Measurements from ENCODE around the gene CCNY. TPM values are rescaled to one million over a fixed set of nuclear protein-coding genes. Genes with fewer than 3 reads are reported as not detected.

CCNY gene
- total and polyA plus RNA-seq, 2 donors (not counting 1 experiment from before 2014, with no cell fraction given): 34.1 to 64.9 TPM

GRCh38 chr10:35570397-35570796, 234.1 kb downstream of the CCNY start:
- H3K36me3 ChIP-seq (replicated peaks in 1 of 2; ENCODE audit: control extremely low read depth in 1 of 2, control insufficient read depth in 1 of 2, extremely low read depth in 1 of 2, insufficient read depth in 2 of 2, low read length in 1 of 2): peaks cover 0 to 38% of the 10 kb centered on the region in 2 experiments
- Mint-ChIP-seq H3K27me3 (no peaks in the 10 kb centered on the region), H3K9me3 (ENCODE audit: insufficient read depth) (no peaks in the 10 kb centered on the region), H3K4me1 (peaks cover 4% of the 10 kb centered on the region), H3K4me3 (no peak overlapping the region), H3K27ac (no peak overlapping the region)
- H3K4me3 ChIP-seq (ENCODE audit: control extremely low read depth in 1 of 5, extremely low read depth in 1 of 5, insufficient read depth in 1 of 5, low read depth in 2 of 5, low read length in 4 of 5): no peak overlapping the region
- TF ChIP-seq EZH2 (IDR thresholded peaks at IDR 0.05; ENCODE audit: borderline replicate concordance, insufficient read depth, low read depth, low read length, poor library complexity, severe bottlenecking) (no peak), CTCF (IDR thresholded peaks at IDR 0.05) (no peak)
- ChIA-PET CTCF (no interaction called here), POLR2A (no interaction called here)
- no peaks in the 10 kb centered on the region for H3K9me3 ChIP-seq (ENCODE audit: control extremely low read depth in 1 of 3, control insufficient read depth in 2 of 3, insufficient read depth in 1 of 3, low read length in 2 of 3)
- ATAC-seq (ENCODE audit: low read depth) (no peak), DNase-seq (no peak)
- no peaks in the 10 kb centered on the region for H3K27me3 ChIP-seq (replicated peaks in 1 of 4; ENCODE audit: control extremely low read depth in 1 of 4, control insufficient read depth in 3 of 4, insufficient read depth in 4 of 4, low read length in 3 of 4)
- peaks cover 2% of the 10 kb centered on the region for H4K20me1 ChIP-seq (ENCODE audit: control insufficient read depth, insufficient read depth, low read length, poor library complexity, severe bottlenecking)
- H3K27ac ChIP-seq (ENCODE audit: low read length in 2 of 2): no peak overlapping the region
- H3K4me2 ChIP-seq (replicated peaks; ENCODE audit: low read depth, low read length, poor library complexity, severe bottlenecking): no peak overlapping the region
- no peak overlapping the region for H3K9ac ChIP-seq (ENCODE audit: low read length)
- no peaks in the 10 kb centered on the region for H3K79me2 ChIP-seq (ENCODE audit: control insufficient read depth, insufficient read depth, low read length)
- H2AFZ ChIP-seq (ENCODE audit: insufficient read depth, low read depth, low read length, poor library complexity, severe bottlenecking): no peak overlapping the region
- intact Hi-C loops (cut with micrococcal nuclease): no loop called here
- H3K4me1 ChIP-seq (ENCODE audit: control insufficient read depth in 2 of 2, insufficient read depth in 2 of 2, low read length in 2 of 2): no peaks in the 10 kb centered on the region
- WGBS (ENCODE audit: insufficient coverage): no CpG with 5 or more reads among the region's 1 CpG

- no peak overlapping the region for H3K9ac ChIP-seq (ENCODE audit: low read length)
- intact Hi-C loops (cut with micrococcal nuclease): no loop called here
- H3K4me3 Mint-ChIP-seq: no peak overlapping the region
- H3K27me3 Mint-ChIP-seq: no peaks in the 10 kb centered on the region
- DNase-seq (no peak), ATAC-seq (ENCODE audit: low read depth) (no peak)
- no peaks in the 10 kb centered on the region for H3K4me1 Mint-ChIP-seq
- no peaks in the 10 kb centered on the region for H3K79me2 ChIP-seq (ENCODE audit: control insufficient read depth, insufficient read depth, low read length)
- POLR2A ChIA-PET: no interaction called here
- H3K27me3 ChIP-seq (replicated peaks in 1 of 4; ENCODE audit: control extremely low read depth in 1 of 4, control insufficient read depth in 3 of 4, insufficient read depth in 4 of 4, low read length in 3 of 4): no peaks in the 10 kb centered on the region
- peaks cover 0 to 25% of the 10 kb centered on the region in 2 experiments for H3K36me3 ChIP-seq (replicated peaks in 1 of 2; ENCODE audit: control extremely low read depth in 1 of 2, control insufficient read depth in 1 of 2, extremely low read depth in 1 of 2, insufficient read depth in 2 of 2, low read length in 1 of 2)
- TF ChIP-seq EZH2 (IDR thresholded peaks at IDR 0.05; ENCODE audit: borderline replicate concordance, insufficient read depth, low read depth, low read length, poor library complexity, severe bottlenecking) (no peak), CTCF (IDR thresholded peaks at IDR 0.05) (no peak)
- H4K20me1 ChIP-seq (ENCODE audit: control insufficient read depth, insufficient read depth, low read length, poor library complexity, severe bottlenecking): no peaks in the 10 kb centered on the region
- H3K9me3 ChIP-seq (ENCODE audit: control extremely low read depth in 1 of 3, control insufficient read depth in 2 of 3, insufficient read depth in 1 of 3, low read length in 2 of 3): peaks cover 0 to 10% (median 0%) of the 10 kb centered on the region in 3 donors
- CTCF ChIA-PET: no interaction called here
- H3K4me1 ChIP-seq (ENCODE audit: control insufficient read depth in 2 of 2, insufficient read depth in 2 of 2, low read length in 2 of 2): no peaks in the 10 kb centered on the region
- no peaks in the 10 kb centered on the region for H3K9me3 Mint-ChIP-seq (ENCODE audit: insufficient read depth)
- H3K4me2 ChIP-seq (replicated peaks; ENCODE audit: low read depth, low read length, poor library complexity, severe bottlenecking): no peak overlapping the region
- no peak overlapping the region for H3K27ac ChIP-seq (ENCODE audit: low read length in 2 of 2)
- WGBS (ENCODE audit: insufficient coverage): no CpG with 5 or more reads among the region's 1 CpG
- no peak overlapping the region for H2AFZ ChIP-seq (ENCODE audit: insufficient read depth, low read depth, low read length, poor library complexity, severe bottlenecking)
- no peak overlapping the region for H3K27ac Mint-ChIP-seq
- H3K4me3 ChIP-seq (ENCODE audit: control extremely low read depth in 1 of 5, extremely low read depth in 1 of 5, insufficient read depth in 1 of 5, low read depth in 2 of 5, low read length in 4 of 5): no peak overlapping the region
These were observed 236.3 kb downstream of the CCNY start for GRCh38 chr10:35572583-35572982.
